Omental fat pad (tissue), 4 donors: ENCODE results near the gene NR1I3. TPM values are rescaled to one million over a fixed set of nuclear protein-coding genes. Genes with fewer than 3 reads are reported as not detected.

Experiments
- ATAC-seq: fragments of 150-250 bp; one replicate; pipeline ENCODE4 v1.9.1; 2016; ENCODE audit warnings: mild to moderate bottlenecking, moderate library complexity; ENCODE audit not compliant: low FRiP score
- DNase-seq: peaks from one replicate; pipeline ENCODE4 v3.0.0-alpha.2; 2019; ENCODE audit warnings: low spot score
- CTCF ChIP-seq, 3 donors: fragments of 450-650 bp; IDR thresholded peaks; one replicate each; pipeline ENCODE4 v1.5.1; 2016 to 2017; ENCODE audit warnings: antibody characterized with exemption in 3 of 3, mild to moderate bottlenecking in 3 of 3, moderate library complexity in 2 of 3
- total RNA-seq, 4 donors: library from RNA; depleted of rRNA; stranded (reverse); fragments of >200 nt; gene quantifications; one replicate each; pipeline ENCODE4 v1.1.0, GENCODE V29; 2016

The NR1I3 gene
- total RNA-seq, 4 donors from 2014 or later, result not detected

DNA sequence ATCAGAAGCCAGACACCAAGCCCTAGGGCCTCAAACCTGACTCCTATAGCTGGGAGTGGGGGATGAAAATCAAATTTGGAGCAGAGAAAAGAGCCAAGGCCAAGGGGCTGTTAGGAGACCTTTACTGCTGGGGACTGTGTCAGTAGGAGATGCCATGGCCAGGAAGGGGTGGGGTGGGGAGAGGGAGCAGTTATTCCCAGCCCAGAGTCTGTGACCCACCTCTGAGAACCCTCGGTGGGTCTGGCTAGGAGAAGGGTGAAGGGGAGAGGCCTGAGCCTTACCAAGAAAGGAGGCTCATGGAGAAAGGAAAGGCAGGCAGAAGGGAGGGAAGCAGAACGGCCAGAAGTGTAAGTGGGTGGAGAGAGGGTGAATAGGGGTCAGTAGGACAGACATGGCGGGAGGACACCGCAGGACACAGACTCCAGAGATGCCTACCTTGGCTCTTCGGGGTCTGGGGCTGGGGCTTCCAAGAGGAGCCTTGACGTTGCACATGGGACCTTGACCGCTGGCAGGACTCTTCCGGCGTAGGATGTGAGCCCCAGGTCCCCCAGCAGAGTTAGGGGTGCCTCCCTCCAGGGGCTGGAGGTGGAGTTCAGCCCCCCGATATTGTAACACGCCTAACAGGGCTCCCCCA is 40.3 kb downstream of the NR1I3 start:
- DNase-seq, result no peak
- no peak for ATAC-seq
- no peak for TF ChIP-seq CTCF (IDR thresholded peaks at IDR 0.05)

GRCh38 chr1:161196521-161197451 is 41.2 kb downstream of the NR1I3 start:
- ATAC-seq (no peak), DNase-seq (no peak)
- TF ChIP-seq CTCF (IDR thresholded peaks at IDR 0.05), result no peak

GRCh38 chr1:161196111-161196510 is 41.9 kb downstream of the NR1I3 start:
- TF ChIP-seq CTCF (IDR thresholded peaks at IDR 0.05), result no peak
- DNase-seq, result no peak
- ATAC-seq, result no peak

DNA sequence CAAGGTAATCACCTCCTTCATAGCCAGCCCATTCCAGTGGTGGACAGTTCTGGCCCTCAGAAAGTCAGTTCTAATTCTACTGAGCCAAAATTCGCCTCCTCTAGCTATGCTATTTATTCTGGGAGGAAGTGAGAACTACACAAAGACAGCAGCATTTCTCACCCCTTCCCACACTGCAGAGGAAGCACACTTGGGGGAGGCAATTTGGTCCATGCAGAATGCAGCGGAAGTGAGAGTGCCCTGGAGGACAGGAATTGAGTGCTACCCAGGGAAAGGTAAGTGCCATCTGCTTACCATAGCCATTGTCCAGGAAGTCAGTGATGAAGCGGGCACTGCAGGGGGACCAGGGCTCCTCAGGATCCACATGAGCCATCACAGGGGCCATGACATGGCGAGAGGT is 42.8 kb downstream of the NR1I3 start:
- ATAC-seq (no peak), DNase-seq (no peak)
- TF ChIP-seq CTCF (IDR thresholded peaks at IDR 0.05), result no peak

- TF ChIP-seq CTCF (IDR thresholded peaks at IDR 0.05), result no peak
- no peak for ATAC-seq
- no peak for DNase-seq
These were observed 44.3 kb downstream of the NR1I3 start for GRCh38 chr1:161193561-161194235.

DNA sequence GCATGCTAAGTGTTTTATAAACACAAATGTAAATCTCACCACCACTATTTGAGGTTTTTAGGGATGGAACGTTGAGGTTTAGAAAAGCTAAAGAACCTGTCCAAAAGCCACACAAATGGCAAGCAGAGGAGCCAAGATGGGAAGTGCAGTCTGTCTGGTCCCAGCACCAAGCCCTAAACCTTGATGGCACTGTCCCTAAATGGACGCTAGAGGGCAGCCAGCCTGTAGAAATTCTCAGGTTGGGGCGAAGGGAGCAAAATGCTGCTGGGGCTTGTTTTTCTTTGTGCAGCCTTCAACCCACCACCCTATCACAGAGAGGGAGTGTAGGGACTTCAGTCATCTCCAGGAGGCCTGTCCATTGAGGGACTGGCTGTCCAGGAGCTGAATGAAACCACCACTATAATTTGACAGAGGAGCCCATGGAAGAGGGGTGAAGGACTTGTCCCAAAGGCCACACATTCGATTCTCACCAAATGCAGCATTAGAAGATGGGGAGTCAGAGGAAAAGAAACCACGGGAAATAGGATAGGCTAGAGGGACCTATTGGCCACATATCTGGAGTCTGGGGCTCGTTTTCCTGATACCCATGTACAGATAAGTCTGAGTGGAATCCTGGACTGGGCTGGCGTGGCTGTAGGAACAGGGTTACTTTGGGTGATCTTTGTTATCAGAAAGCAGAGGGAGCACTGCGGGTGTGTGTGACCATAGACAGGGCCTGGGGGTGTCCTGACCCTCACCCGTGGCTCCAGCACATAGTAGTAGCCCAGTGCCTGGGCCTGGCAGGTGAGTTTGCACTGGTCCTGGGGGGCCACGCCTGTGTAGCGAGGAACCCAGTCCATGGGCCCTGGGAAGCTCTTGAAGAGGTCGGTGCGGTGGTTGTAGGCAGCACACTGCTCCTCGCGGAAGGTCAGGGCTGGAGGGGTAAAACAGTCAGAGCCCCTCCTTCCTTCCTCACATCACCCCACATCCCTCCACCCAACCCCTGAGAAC is 45.2 kb downstream of the NR1I3 start:
- DNase-seq (no peak), ATAC-seq (no peak)
- TF ChIP-seq CTCF (IDR thresholded peaks at IDR 0.05), result peak in 1 of 3 donors; percentile 50
